Neuronal stem cell (in vitro differentiated cells): ENCODE data around the gene UBASH3B.
A peak's percentile ranks its signal among the peaks of the same experiment; 100 is the strongest.

Experiments
- DNase-seq: peaks from one replicate; pipeline ENCODE4 v3.0.0-alpha.2; 2013; ENCODE audit warnings: low spot score
- H2AFZ ChIP-seq: one replicate; pipeline ENCODE4 v1.6.1; 2013; ENCODE audit warnings: mild to moderate bottlenecking, low read length, inconsistent platforms
- H2AK5ac ChIP-seq: 2 replicates; pipeline ENCODE4 v1.6.1; 2013; ENCODE audit warnings: low read depth, mild to moderate bottlenecking, inconsistent platforms, low read length, moderate library complexity, mixed read lengths
- H2BK120ac ChIP-seq: 2 replicates; pipeline ENCODE4 v1.6.1; 2013; ENCODE audit warnings: low read depth, mild to moderate bottlenecking, inconsistent platforms, low read length, moderate library complexity, mixed read lengths
- H2BK12ac ChIP-seq: one replicate; pipeline ENCODE4 v1.6.1; 2013; ENCODE audit warnings: low read length, inconsistent platforms
- H2BK15ac ChIP-seq: 2 replicates; pipeline ENCODE4 v1.6.1; 2013; ENCODE audit warnings: mild to moderate bottlenecking, low read length, inconsistent platforms, mixed read lengths
- H2BK5ac ChIP-seq: one replicate; pipeline ENCODE4 v1.6.1; 2013; ENCODE audit warnings: inconsistent platforms, mild to moderate bottlenecking, low read length, moderate library complexity
- H3K14ac ChIP-seq: one replicate; pipeline ENCODE4 v1.6.1; 2013; ENCODE audit warnings: low read length, inconsistent platforms
- H3K18ac ChIP-seq: 2 replicates; pipeline ENCODE4 v1.6.1; 2013; ENCODE audit warnings: low read length, inconsistent platforms
- H3K23ac ChIP-seq: 2 replicates; pipeline ENCODE4 v1.6.1; 2013; ENCODE audit warnings: low read depth, mild to moderate bottlenecking, mixed read lengths, low read length, inconsistent platforms; ENCODE audit not compliant: poor library complexity
- H3K27ac ChIP-seq: replicated peaks from 3 replicates; pipeline ENCODE4 v1.5.1; 2013; ENCODE audit warnings: low read length, inconsistent platforms
- H3K27me3 ChIP-seq, 3 experiments: 2 replicates each; pipeline ENCODE4 v1.6.1; 2013; ENCODE audit warnings: low read length in 3 of 3, mild to moderate bottlenecking in 2 of 3, inconsistent platforms in 1 of 3, low read depth in 1 of 3, mixed read lengths in 1 of 3, moderate library complexity in 1 of 3; ENCODE audit not compliant: control insufficient read depth in 3 of 3, insufficient read depth in 3 of 3
- H3K36me3 ChIP-seq, 2 donors: replicated peaks in 1 of 2; 2 replicates each; pipeline ENCODE4 v1.6.1; 2013; ENCODE audit warnings: low read length in 2 of 2; ENCODE audit not compliant: control insufficient read depth in 2 of 2, insufficient read depth in 2 of 2
- H3K4ac ChIP-seq: 2 replicates; pipeline ENCODE4 v1.6.1; 2013; ENCODE audit warnings: inconsistent platforms, mild to moderate bottlenecking, low read length, moderate library complexity
- H3K4me1 ChIP-seq, 2 donors: 1 replicate in 1 of 2; 2 replicates in 1 of 2; pipeline ENCODE4 v1.6.1; 2013; ENCODE audit warnings: low read length in 2 of 2, low read depth in 1 of 2; ENCODE audit not compliant: control insufficient read depth in 2 of 2, insufficient read depth in 1 of 2
- H3K4me2 ChIP-seq: one replicate; pipeline ENCODE4 v1.6.1; 2013; ENCODE audit warnings: mild to moderate bottlenecking, low read length, inconsistent platforms; ENCODE audit not compliant: insufficient read depth, poor library complexity, severe bottlenecking
- H3K4me3 ChIP-seq, 2 donors: 2 replicates each; pipeline ENCODE4 v1.5.1; 2013; ENCODE audit warnings: low read length in 2 of 2, mild to moderate bottlenecking in 2 of 2, inconsistent platforms in 1 of 2, moderate library complexity in 1 of 2
- H3K79me1 ChIP-seq: one replicate; pipeline ENCODE4 v1.6.1; 2013; ENCODE audit warnings: low read depth, mild to moderate bottlenecking, inconsistent platforms, low read length, moderate library complexity
- H3K9ac ChIP-seq: one replicate; pipeline ENCODE4 v1.6.1; 2013; ENCODE audit warnings: mild to moderate bottlenecking, low read depth, low read length, inconsistent platforms; ENCODE audit not compliant: poor library complexity
- H3K9me3 ChIP-seq, 2 donors: replicated peaks in 1 of 2; 2 replicates each; pipeline versions ENCODE3 to v1.6.1; 2013; ENCODE audit warnings: low read length in 2 of 2, mild to moderate bottlenecking in 2 of 2, inconsistent platforms in 1 of 2, low read depth in 1 of 2, mixed read lengths in 1 of 2, moderate library complexity in 1 of 2; ENCODE audit not compliant: control insufficient read depth in 2 of 2, insufficient read depth in 1 of 2
- H4K8ac ChIP-seq: one replicate; pipeline ENCODE4 v1.6.1; 2013; ENCODE audit warnings: low read depth, mild to moderate bottlenecking, inconsistent platforms, low read length, moderate library complexity
- H4K91ac ChIP-seq: one replicate; pipeline ENCODE4 v1.6.1; 2013; ENCODE audit warnings: low read length, low read depth, mild to moderate bottlenecking, inconsistent platforms; ENCODE audit not compliant: poor library complexity
- WGBS, 2 donors: extraction: QIAGEN DNeasy Blood & Tissue Kit; methylation state at CpG; one replicate each; pipeline ENCODE4 v1.1.7; 2013; ENCODE audit warnings: missing lambda C conversion rate in 2 of 2, mixed read lengths in 1 of 2; ENCODE audit not compliant: insufficient read length in 2 of 2, insufficient replicate concordance in 1 of 2; ENCODE audit errors: extremely low coverage in 2 of 2; 5-methylcytosine and 5-hydroxymethylcytosine counted together

Gene UBASH3B

DNA sequence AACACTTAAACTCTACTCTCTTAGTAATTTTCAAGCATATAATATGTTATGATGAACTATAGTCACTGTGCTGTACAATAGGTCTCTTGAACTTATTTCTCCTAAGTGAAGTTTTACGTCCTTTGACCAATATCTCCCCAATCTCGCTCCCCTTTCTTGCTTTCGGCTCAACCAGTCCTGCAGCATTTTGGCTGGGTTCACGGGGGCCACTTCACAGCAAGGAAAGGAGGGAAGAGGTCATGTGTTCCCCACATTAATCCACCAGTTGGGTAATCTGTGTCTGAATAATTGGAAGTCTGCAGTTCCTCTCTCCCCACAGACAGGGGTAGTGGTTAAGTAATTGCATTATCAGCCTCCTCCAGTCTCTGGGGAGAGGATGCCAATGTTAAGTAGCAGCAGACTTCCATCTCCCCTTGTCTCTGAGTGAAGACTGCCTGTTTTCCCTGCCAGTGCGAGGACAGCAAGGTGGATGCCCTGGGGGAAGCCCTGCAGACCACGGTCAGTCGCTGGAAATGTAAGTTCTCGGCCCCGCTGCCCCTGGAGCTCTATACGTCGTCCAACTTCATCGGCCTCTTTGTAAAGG, 123.6 kb downstream of the UBASH3B start:
- no peak overlapping the region for H2AFZ ChIP-seq
- no peak for DNase-seq
- no peak overlapping the region for H3K4me2 ChIP-seq
- no peak overlapping the region for H3K23ac ChIP-seq
- H3K9me3 ChIP-seq, result no peaks in the 10 kb centered on the region
- no peak overlapping the region for H4K91ac ChIP-seq
- H3K14ac ChIP-seq, result no peak overlapping the region
- H4K8ac ChIP-seq, result no peak overlapping the region
- no peaks in the 10 kb centered on the region for H3K79me1 ChIP-seq
- no peak overlapping the region for H2BK12ac ChIP-seq
- H3K18ac ChIP-seq, result no peak overlapping the region
- H2AK5ac ChIP-seq, result no peak overlapping the region
- no peak overlapping the region for H2BK120ac ChIP-seq
- H3K4me1 ChIP-seq, result peaks cover 0 to under 1% of the 10 kb centered on the region in 2 donors
- no CpG with 5 or more reads among the region's 12 CpGs for WGBS, 2 donors
- no peak overlapping the region for H2BK15ac ChIP-seq
- peaks cover 2 to 4% of the 10 kb centered on the region in 2 donors for H3K36me3 ChIP-seq
- H3K4me3 ChIP-seq, result no peak overlapping the region
- H3K27me3 ChIP-seq, result no peaks in the 10 kb centered on the region
- H2BK5ac ChIP-seq, result no peak overlapping the region
- no peak overlapping the region for H3K9ac ChIP-seq
- no peak overlapping the region for H3K27ac ChIP-seq
- no peak overlapping the region for H3K4ac ChIP-seq

GRCh38 chr11:122780296-122780949, 124.9 kb downstream of the UBASH3B start:
- no peaks in the 10 kb centered on the region for H3K79me1 ChIP-seq
- no peak overlapping the region for H2BK5ac ChIP-seq
- DNase-seq, result no peak
- no peak overlapping the region for H4K8ac ChIP-seq
- H3K36me3 ChIP-seq, result peaks cover 2 to 4% of the 10 kb centered on the region in 2 donors
- H2AK5ac ChIP-seq, result no peak overlapping the region
- H3K4ac ChIP-seq, result no peak overlapping the region
- H3K27ac ChIP-seq, result no peak overlapping the region
- no peak overlapping the region for H2BK15ac ChIP-seq
- no peaks in the 10 kb centered on the region for H3K27me3 ChIP-seq
- H3K4me3 ChIP-seq, result no peak overlapping the region
- no peak overlapping the region for H2AFZ ChIP-seq
- H3K4me1 ChIP-seq, result peaks cover 0 to 5% of the 10 kb centered on the region in 2 donors
- H3K14ac ChIP-seq, result no peak overlapping the region
- H3K23ac ChIP-seq, result no peak overlapping the region
- no peak overlapping the region for H2BK120ac ChIP-seq
- no peak overlapping the region for H3K18ac ChIP-seq
- H3K9ac ChIP-seq, result no peak overlapping the region
- H2BK12ac ChIP-seq, result no peak overlapping the region
- H3K4me2 ChIP-seq, result no peak overlapping the region
- H4K91ac ChIP-seq, result no peak overlapping the region
- no CpG with 5 or more reads among the region's 10 CpGs for WGBS, 2 donors
- no peaks in the 10 kb centered on the region for H3K9me3 ChIP-seq

DNA sequence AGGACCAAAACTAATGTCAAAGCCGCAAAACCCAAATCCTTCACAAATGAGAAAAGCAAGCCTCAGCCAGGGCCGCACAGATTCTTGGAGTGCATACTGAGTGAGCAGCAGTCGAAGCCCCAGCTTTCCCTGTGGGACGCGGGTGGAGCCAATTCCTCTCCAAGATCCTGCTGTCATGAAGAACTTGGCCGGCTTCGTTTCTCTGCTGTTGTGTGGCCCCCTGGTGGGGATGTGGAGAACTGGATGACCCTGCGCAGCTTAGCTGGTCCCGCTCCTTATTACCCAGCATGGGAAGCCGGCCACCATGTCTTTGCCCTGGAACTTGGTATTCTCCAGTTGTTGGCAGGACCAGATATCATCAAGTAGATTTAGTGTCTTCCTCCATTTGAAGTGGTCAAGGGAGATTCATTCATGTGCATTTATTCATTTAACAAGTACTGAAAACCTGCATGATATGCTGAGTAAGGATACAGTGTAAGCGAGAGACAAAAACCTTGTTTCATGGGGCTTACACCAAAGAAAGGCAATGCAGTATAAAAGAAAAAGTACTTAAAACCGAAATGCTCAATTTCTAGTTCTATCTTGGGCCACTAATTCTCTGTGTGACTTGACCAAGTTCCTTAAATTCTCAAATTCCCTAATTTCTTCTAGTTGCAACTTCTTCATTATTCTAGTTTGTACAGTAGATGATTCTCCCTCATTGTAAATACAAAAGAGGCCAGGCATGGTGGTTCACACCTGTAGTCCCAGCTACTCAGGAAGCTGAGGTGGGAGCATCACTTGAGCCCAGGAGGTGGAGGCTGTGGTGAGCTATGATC, 126.1 kb downstream of the UBASH3B start:
- Histone ChIP-seq H4K8ac (no peak overlapping the region), H3K79me1 (no peaks in the 10 kb centered on the region), H2BK120ac (no peak overlapping the region), H3K14ac (no peak overlapping the region), H3K27ac (no peak overlapping the region), H3K4me3 (no peak overlapping the region), H2BK5ac (no peak overlapping the region), H3K18ac (no peak overlapping the region), H2AFZ (peak overlapping the region; percentile 58), H3K23ac (no peak overlapping the region), H3K4ac (no peak overlapping the region), H3K9ac (no peak overlapping the region), H3K36me3 (peaks cover 2 to 4% of the 10 kb centered on the region in 2 donors), H2AK5ac (no peak overlapping the region), H3K4me2 (no peak overlapping the region), H2BK12ac (no peak overlapping the region), H2BK15ac (no peak overlapping the region), H3K27me3 (no peaks in the 10 kb centered on the region), H4K91ac (no peak overlapping the region), H3K4me1 (peaks cover 0 to 5% of the 10 kb centered on the region in 2 donors), H3K9me3 (no peaks in the 10 kb centered on the region)
- DNase-seq, result peak; percentile 71
- WGBS, 2 donors, result no CpG with 5 or more reads among the region's 12 CpGs

DNA sequence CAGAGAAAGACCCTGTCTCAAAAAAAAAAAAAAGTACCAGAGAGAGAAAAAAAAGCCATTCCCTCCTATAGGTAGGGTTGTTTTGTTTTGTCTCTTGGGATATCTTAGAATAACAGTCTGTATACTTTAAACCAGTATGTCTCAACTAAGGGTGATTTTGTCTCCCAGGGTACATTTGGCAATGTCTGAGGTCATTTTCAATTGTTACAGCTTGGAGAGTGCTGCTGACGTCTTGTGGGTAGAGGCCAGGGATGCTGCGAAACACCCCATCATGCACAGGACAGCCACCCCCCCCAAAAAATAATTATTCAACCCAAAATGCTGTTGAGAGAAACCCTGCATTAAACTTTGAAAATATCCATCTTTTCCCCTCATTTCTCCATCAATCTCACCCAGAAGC, 126.7 kb downstream of the UBASH3B start:
- no peak overlapping the region for H3K27ac ChIP-seq
- H4K8ac ChIP-seq, result no peak overlapping the region
- H3K4me1 ChIP-seq, result peaks cover 0 to 5% of the 10 kb centered on the region in 2 donors
- no peak overlapping the region for H3K14ac ChIP-seq
- H2BK15ac ChIP-seq, result no peak overlapping the region
- H3K4ac ChIP-seq, result no peak overlapping the region
- H3K4me2 ChIP-seq, result no peak overlapping the region
- H3K9me3 ChIP-seq, result no peaks in the 10 kb centered on the region
- no peak overlapping the region for H2AFZ ChIP-seq
- no peak overlapping the region for H2BK5ac ChIP-seq
- H3K36me3 ChIP-seq, result peaks cover 2 to 4% of the 10 kb centered on the region in 2 donors
- no peak overlapping the region for H3K18ac ChIP-seq
- no peak overlapping the region for H2AK5ac ChIP-seq
- no CpG with 5 or more reads among the region's 2 CpGs for WGBS, 2 donors
- H4K91ac ChIP-seq, result no peak overlapping the region
- H2BK120ac ChIP-seq, result no peak overlapping the region
- no peaks in the 10 kb centered on the region for H3K79me1 ChIP-seq
- no peak overlapping the region for H2BK12ac ChIP-seq
- no peak overlapping the region for H3K9ac ChIP-seq
- DNase-seq, result no peak
- no peak overlapping the region for H3K23ac ChIP-seq
- H3K4me3 ChIP-seq, result no peak overlapping the region
- H3K27me3 ChIP-seq, result no peaks in the 10 kb centered on the region
